Mesenchymal stem cell (in vitro differentiated cells and primary cell): ENCODE data around the gene PKNOX2.

Experiments
- DNase-seq: peaks from one replicate; pipeline ENCODE4 v3.0.0-alpha.2; 2013
- H2AFZ ChIP-seq: one replicate; pipeline ENCODE4 v1.6.1; 2013; ENCODE audit warnings: low read depth, mild to moderate bottlenecking, control low read depth, inconsistent platforms, low read length, moderate library complexity
- H2AK5ac ChIP-seq: 2 replicates; pipeline ENCODE4 v1.6.1; 2013; ENCODE audit warnings: low read length, moderate library complexity, mild to moderate bottlenecking, inconsistent platforms; ENCODE audit not compliant: severe bottlenecking
- H2BK120ac ChIP-seq: one replicate; pipeline ENCODE4 v1.6.1; 2013; ENCODE audit warnings: low read depth, mild to moderate bottlenecking, inconsistent platforms, low read length, moderate library complexity
- H2BK12ac ChIP-seq, 2 experiments: one replicate each; pipeline ENCODE4 v1.6.1; 2013; ENCODE audit warnings: inconsistent platforms in 2 of 2, low read length in 2 of 2, mild to moderate bottlenecking in 2 of 2, moderate library complexity in 2 of 2, control low read depth in 1 of 2
- H2BK15ac ChIP-seq: one replicate; pipeline ENCODE4 v1.6.1; 2013; ENCODE audit warnings: mild to moderate bottlenecking, low read depth, inconsistent platforms; ENCODE audit not compliant: poor library complexity, severe bottlenecking
- H2BK5ac ChIP-seq: 2 replicates; pipeline ENCODE4 v1.6.1; 2013; ENCODE audit warnings: low read depth, mild to moderate bottlenecking, low read length, control low read depth, inconsistent platforms; ENCODE audit not compliant: poor library complexity, severe bottlenecking
- H3K14ac ChIP-seq, 2 experiments: one replicate each; pipeline ENCODE4 v1.6.1; 2013; ENCODE audit warnings: inconsistent platforms in 2 of 2, low read length in 2 of 2, control low read depth in 1 of 2, mild to moderate bottlenecking in 1 of 2, moderate library complexity in 1 of 2
- H3K18ac ChIP-seq, 2 experiments: one replicate each; pipeline ENCODE4 v1.6.1; 2013; ENCODE audit warnings: inconsistent platforms in 2 of 2, low read length in 2 of 2, control low read depth in 1 of 2, low read depth in 1 of 2, mild to moderate bottlenecking in 1 of 2
- H3K23ac ChIP-seq, 2 experiments: one replicate each; pipeline ENCODE4 v1.6.1; 2013; ENCODE audit warnings: inconsistent platforms in 2 of 2, low read length in 2 of 2, mild to moderate bottlenecking in 2 of 2, moderate library complexity in 2 of 2, control low read depth in 1 of 2
- H3K27ac ChIP-seq: 2 replicates; pipeline ENCODE4 v1.5.1; 2013; ENCODE audit warnings: mild to moderate bottlenecking, moderate library complexity, low read length, control low read depth, inconsistent platforms; ENCODE audit not compliant: poor library complexity, severe bottlenecking
- H3K27me3 ChIP-seq, 2 experiments: 2 replicates each; pipeline versions ENCODE4 v1.6.1 to v1.7.0; 2013; ENCODE audit warnings: low read length in 2 of 2, mild to moderate bottlenecking in 2 of 2, moderate library complexity in 2 of 2, control low read depth in 1 of 2, inconsistent platforms in 1 of 2; ENCODE audit not compliant: control insufficient read depth in 1 of 2, insufficient read depth in 1 of 2
- H3K36me3 ChIP-seq, 2 experiments: 2 replicates each; pipeline versions ENCODE4 v1.6.1 to v1.7.0; 2013; ENCODE audit warnings: low read length in 2 of 2, control low read depth in 1 of 2, inconsistent platforms in 1 of 2, low read depth in 1 of 2, mild to moderate bottlenecking in 1 of 2; ENCODE audit not compliant: insufficient read depth in 2 of 2, control insufficient read depth in 1 of 2
- H3K4ac ChIP-seq, 2 experiments: one replicate each; pipeline ENCODE4 v1.6.1; 2013; ENCODE audit warnings: inconsistent platforms in 2 of 2, low read length in 2 of 2, mild to moderate bottlenecking in 2 of 2, moderate library complexity in 2 of 2, control low read depth in 1 of 2, low read depth in 1 of 2
- H3K4me1 ChIP-seq: 2 replicates; pipeline ENCODE4 v1.6.1; 2013; ENCODE audit warnings: low read depth, low read length, control low read depth; ENCODE audit not compliant: control insufficient read depth, insufficient read depth
- H3K4me2 ChIP-seq: 2 replicates; pipeline ENCODE4 v1.6.1; 2013; ENCODE audit warnings: low read length, mild to moderate bottlenecking, inconsistent platforms; ENCODE audit not compliant: poor library complexity, severe bottlenecking
- H3K4me3 ChIP-seq, 2 experiments: 2 replicates each; pipeline versions ENCODE4 v1.5.1 to v1.7.0; 2013; ENCODE audit warnings: low read length in 2 of 2, mild to moderate bottlenecking in 2 of 2, control low read depth in 1 of 2, low read depth in 1 of 2; ENCODE audit not compliant: insufficient read depth in 1 of 2
- H3K79me1 ChIP-seq: replicated peaks from 2 replicates; pipeline ENCODE4 v1.6.1; 2013; ENCODE audit warnings: mild to moderate bottlenecking, control low read depth, low read length, inconsistent platforms; ENCODE audit not compliant: poor library complexity, severe bottlenecking
- H3K9ac ChIP-seq: 2 replicates; pipeline ENCODE4 v1.7.0; 2013; ENCODE audit warnings: mild to moderate bottlenecking, low read length, moderate library complexity
- H3K9me3 ChIP-seq: 2 replicates; pipeline ENCODE4 v1.7.0; 2013; ENCODE audit warnings: mild to moderate bottlenecking, low read length; ENCODE audit not compliant: control insufficient read depth
- H4K8ac ChIP-seq: one replicate; pipeline ENCODE4 v1.6.1; 2013; ENCODE audit warnings: inconsistent platforms, mild to moderate bottlenecking, low read length, moderate library complexity
- H4K91ac ChIP-seq: one replicate; pipeline ENCODE4 v1.6.1; 2013; ENCODE audit warnings: mild to moderate bottlenecking, low read length, inconsistent platforms
- whole genome bisulfite sequencing: methylation state at CpG from one replicate; pipeline ENCODE4 v1.1.7; 2013; ENCODE audit warnings: mixed read lengths; 5-methylcytosine and 5-hydroxymethylcytosine counted together

The PKNOX2 gene

GRCh38 chr11:125465255-125465654 lies 300.7 kb downstream of the PKNOX2 start:
- H3K4me3 ChIP-seq, result no peak overlapping the region
- no peak overlapping the region for H3K18ac ChIP-seq
- no peak overlapping the region for H2BK15ac ChIP-seq
- H3K27ac ChIP-seq, result no peak overlapping the region
- WGBS, result no CpG with 5 or more reads among the region's 2 CpGs
- no peak overlapping the region for H2BK5ac ChIP-seq
- no peak for DNase-seq
- no peak overlapping the region for H4K8ac ChIP-seq
- no peaks in the 10 kb centered on the region for H3K79me1 ChIP-seq
- H3K9ac ChIP-seq, result no peak overlapping the region
- H3K4me2 ChIP-seq, result no peak overlapping the region
- H2BK12ac ChIP-seq, result no peak overlapping the region
- H3K14ac ChIP-seq, result no peak overlapping the region
- H2AK5ac ChIP-seq, result no peak overlapping the region
- peaks cover 0 to 16% of the 10 kb centered on the region in 2 experiments for H3K36me3 ChIP-seq
- no peak overlapping the region for H4K91ac ChIP-seq
- no peak overlapping the region for H2BK120ac ChIP-seq
- no peak overlapping the region for H3K4ac ChIP-seq
- H3K23ac ChIP-seq, result no peak overlapping the region
- H3K9me3 ChIP-seq, result no peaks in the 10 kb centered on the region
- no peak overlapping the region for H2AFZ ChIP-seq
- peaks cover 4% of the 10 kb centered on the region for H3K4me1 ChIP-seq
- no peaks in the 10 kb centered on the region for H3K27me3 ChIP-seq

DNA sequence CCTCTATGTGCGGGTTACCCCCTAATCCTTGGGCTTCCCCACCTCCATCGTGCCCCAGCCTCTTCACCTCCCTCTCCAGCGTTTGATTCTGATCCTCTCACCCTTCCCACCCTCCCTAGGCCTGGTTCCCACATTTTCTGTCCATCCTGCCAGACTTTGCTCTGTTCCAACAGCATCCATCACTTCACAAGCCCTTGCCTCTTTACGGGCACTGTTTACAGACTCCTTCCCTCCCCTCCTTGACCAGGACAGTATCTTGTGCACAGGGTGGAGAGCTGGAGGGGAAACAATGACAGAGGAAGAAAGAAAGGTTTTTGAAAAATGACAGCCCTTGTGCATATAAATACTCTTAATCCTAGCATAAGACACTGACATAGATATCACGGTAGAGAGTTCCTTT lies 301.1 kb downstream of the PKNOX2 start:
- Histone ChIP-seq H3K36me3 (peaks cover 0 to 14% of the 10 kb centered on the region in 2 experiments), H2AFZ (no peak overlapping the region), H2BK15ac (no peak overlapping the region), H4K91ac (no peak overlapping the region), H3K4ac (no peak overlapping the region), H3K27ac (no peak overlapping the region), H3K4me3 (no peak overlapping the region), H2BK12ac (no peak overlapping the region), H3K18ac (no peak overlapping the region), H2AK5ac (no peak overlapping the region), H2BK120ac (no peak overlapping the region), H3K79me1 (no peaks in the 10 kb centered on the region), H3K23ac (no peak overlapping the region), H3K4me2 (no peak overlapping the region), H3K14ac (no peak overlapping the region), H3K9ac (no peak overlapping the region), H2BK5ac (no peak overlapping the region), H3K9me3 (no peaks in the 10 kb centered on the region), H4K8ac (no peak overlapping the region), H3K27me3 (no peaks in the 10 kb centered on the region), H3K4me1 (peaks cover 4% of the 10 kb centered on the region)
- 54% methylated on average over 4 of the region's 5 CpGs for WGBS
- no peak for DNase-seq

DNA sequence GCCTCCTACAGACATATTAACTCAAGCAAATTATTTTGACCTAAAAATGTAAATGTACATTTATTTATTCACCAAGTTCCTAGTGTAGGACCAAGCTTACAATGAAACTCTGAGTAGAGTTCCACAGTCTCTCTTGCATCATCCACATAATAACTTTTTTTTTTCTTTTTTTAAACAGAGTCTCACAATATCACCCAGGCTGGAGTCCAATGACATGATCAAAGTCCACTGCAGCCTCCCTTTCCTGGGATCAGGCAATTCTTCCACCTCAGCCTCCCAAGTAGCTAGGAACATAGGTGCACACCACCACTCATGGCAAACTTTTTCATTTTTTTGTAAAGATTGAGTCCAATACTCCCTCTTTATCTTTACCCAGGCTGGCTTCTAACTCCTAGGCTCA lies 303.5 kb downstream of the PKNOX2 start:
- H4K8ac ChIP-seq, result no peak overlapping the region
- H2AK5ac ChIP-seq, result no peak overlapping the region
- no peak overlapping the region for H3K23ac ChIP-seq
- no peak overlapping the region for H3K27ac ChIP-seq
- no peak overlapping the region for H4K91ac ChIP-seq
- H3K14ac ChIP-seq, result no peak overlapping the region
- H2BK12ac ChIP-seq, result no peak overlapping the region
- no peak overlapping the region for H2BK120ac ChIP-seq
- no peak overlapping the region for H3K4me3 ChIP-seq
- H3K79me1 ChIP-seq, result no peaks in the 10 kb centered on the region
- peaks cover 0 to 4% of the 10 kb centered on the region in 2 experiments for H3K36me3 ChIP-seq
- H3K18ac ChIP-seq, result no peak overlapping the region
- no peak overlapping the region for H2BK5ac ChIP-seq
- H2BK15ac ChIP-seq, result no peak overlapping the region
- H3K4me1 ChIP-seq, result peaks cover 4% of the 10 kb centered on the region
- no peaks in the 10 kb centered on the region for H3K9me3 ChIP-seq
- DNase-seq, result no peak
- no peak overlapping the region for H3K4me2 ChIP-seq
- H3K9ac ChIP-seq, result no peak overlapping the region
- no peak overlapping the region for H2AFZ ChIP-seq
- H3K4ac ChIP-seq, result no peak overlapping the region
- H3K27me3 ChIP-seq, result no peaks in the 10 kb centered on the region

GRCh38 chr11:125468852-125469251 lies 304.3 kb downstream of the PKNOX2 start:
- Histone ChIP-seq H3K18ac (no peak overlapping the region), H3K4me3 (no peak overlapping the region), H3K27me3 (no peaks in the 10 kb centered on the region), H3K4me1 (peaks cover 2% of the 10 kb centered on the region), H3K79me1 (no peaks in the 10 kb centered on the region), H3K23ac (no peak overlapping the region), H2BK15ac (no peak overlapping the region), H3K36me3 (peaks cover 0 to 4% of the 10 kb centered on the region in 2 experiments), H3K9ac (no peak overlapping the region), H3K4me2 (no peak overlapping the region), H4K8ac (no peak overlapping the region), H4K91ac (no peak overlapping the region), H2AFZ (no peak overlapping the region), H3K27ac (no peak overlapping the region), H3K9me3 (no peaks in the 10 kb centered on the region), H2BK5ac (no peak overlapping the region), H2BK12ac (no peak overlapping the region), H2BK120ac (no peak overlapping the region), H3K4ac (no peak overlapping the region), H3K14ac (no peak overlapping the region), H2AK5ac (no peak overlapping the region)
- 94% methylated on average over 2 of the region's 2 CpGs for WGBS
- no peak for DNase-seq
